Brain microvascular endothelial cell (primary cell): ENCODE results near the gene CFAP65.

ENCODE experiments used
- DNase-seq: peaks from one replicate; pipeline ENCODE4 v3.0.0-alpha.2; 2020
- H3K27ac ChIP-seq: fragments of 250-450 bp; sonication (Bioruptor Pico); 2 replicates; pipeline ENCODE4 v1.5.1; 2020; ENCODE audit warnings: mild to moderate bottlenecking, moderate library complexity
- H3K27me3 ChIP-seq: fragments of 250-450 bp; sonication (Bioruptor Pico); replicated peaks from 2 replicates; pipeline ENCODE4 v1.5.1; 2020; ENCODE audit warnings: mild to moderate bottlenecking
- H3K36me3 ChIP-seq: fragments of 250-450 bp; sonication (Bioruptor Pico); replicated peaks from 2 replicates; pipeline ENCODE4 v1.5.1; 2020; ENCODE audit warnings: mild to moderate bottlenecking
- H3K4me3 ChIP-seq: 2 replicates; pipeline ENCODE4 v1.5.1; 2011; ENCODE audit warnings: low read depth, mild to moderate bottlenecking, control low read depth, low read length, moderate library complexity
- CTCF ChIP-seq: IDR thresholded peaks from 2 replicates; pipeline ENCODE4 v1.5.1; 2011; ENCODE audit warnings: low read depth, mild to moderate bottlenecking, moderate library complexity, low read length, control low read depth, inconsistent platforms; ENCODE audit errors: missing control alignments
- in situ Hi-C: cut with HindIII; loops from 2 replicates; pipeline ENCODE4 v1.10.0; 2017; ENCODE audit warnings: low sequenced_read_pairs, low pct_ligation_motif_present

The CFAP65 gene

DNA sequence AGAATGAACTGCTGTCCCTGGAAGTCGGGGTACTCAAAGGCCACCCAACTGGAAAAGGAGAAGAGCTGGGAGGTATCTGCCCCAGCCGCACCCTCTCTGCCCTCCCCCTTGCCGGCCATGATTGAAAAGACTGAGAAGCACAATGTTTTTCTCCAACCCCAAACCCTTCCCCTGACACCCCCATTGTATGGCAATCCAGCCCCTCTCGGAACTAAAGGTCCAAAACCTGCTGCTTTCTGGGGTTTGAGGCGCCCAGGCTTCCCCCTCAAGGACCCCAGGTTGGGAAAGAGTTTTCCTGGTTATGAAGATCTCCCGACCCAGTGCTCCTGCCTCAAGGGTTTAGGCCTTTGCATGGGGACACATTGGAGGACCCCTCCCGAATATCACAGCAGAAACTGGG, 49.1 kb downstream of the CFAP65 start:
- peaks cover 86% of the 10 kb centered on the region for H3K27me3 ChIP-seq
- no peak overlapping the region for H3K27ac ChIP-seq
- no peak for TF ChIP-seq CTCF
- DNase-seq: no peak
- in situ Hi-C loops: no loop called here
- H3K36me3 ChIP-seq: no peaks in the 10 kb centered on the region
- H3K4me3 ChIP-seq: no peak overlapping the region

DNA sequence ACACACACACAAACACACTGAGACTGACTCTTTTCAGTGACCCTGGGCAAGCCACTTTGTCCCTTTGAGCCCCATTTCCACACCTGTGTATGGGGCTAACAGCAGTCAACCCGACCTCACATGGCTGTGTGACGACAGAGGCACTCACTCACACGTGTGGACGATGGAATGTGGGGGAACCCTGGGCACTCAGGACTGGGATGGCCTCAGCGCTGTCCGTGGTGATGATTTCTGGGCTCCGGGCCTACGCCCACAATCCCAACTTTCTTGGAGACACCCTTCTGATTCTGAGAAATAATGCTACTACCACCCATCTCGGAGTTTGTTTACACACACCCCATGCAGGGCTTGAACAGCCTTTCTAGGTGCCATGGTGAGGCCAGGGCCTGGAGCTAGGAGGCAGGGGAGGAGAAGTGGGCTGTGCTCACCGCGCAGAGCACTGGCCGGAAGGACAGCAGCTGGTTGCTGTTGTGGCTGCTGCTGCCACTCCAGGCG, 49.6 kb downstream of the CFAP65 start:
- DNase-seq: no peak
- Histone ChIP-seq H3K36me3 (no peaks in the 10 kb centered on the region), H3K27me3 (peaks cover 86% of the 10 kb centered on the region), H3K4me3 (no peak overlapping the region), H3K27ac (no peak overlapping the region)
- no peak for TF ChIP-seq CTCF
- in situ Hi-C loops: no loop called here

DNA sequence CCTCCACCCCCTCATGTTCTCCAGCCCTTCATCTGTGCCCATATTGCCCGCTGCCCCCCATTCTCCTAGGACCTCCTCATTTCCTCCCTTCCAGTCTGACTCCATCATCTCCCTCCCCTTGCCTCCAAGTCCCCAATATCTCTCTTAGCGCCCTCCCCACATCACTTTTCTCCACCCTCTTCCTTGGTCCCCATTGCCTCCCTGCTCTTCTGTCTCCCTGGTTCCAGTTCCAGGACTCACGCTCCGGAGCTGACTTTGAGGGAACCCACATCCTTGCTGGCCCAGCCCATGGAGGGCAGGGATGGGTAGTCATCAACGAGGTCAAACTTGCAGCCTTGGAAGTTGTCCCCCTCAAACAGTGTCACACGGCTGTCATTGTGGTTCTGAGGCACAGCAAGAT, 50.7 kb downstream of the CFAP65 start:
- in situ Hi-C loops: no loop called here
- no peak for TF ChIP-seq CTCF
- H3K27me3 ChIP-seq: peaks cover 88% of the 10 kb centered on the region

GRCh38 chr2:218990052-218990451, 51.3 kb downstream of the CFAP65 start:
- no peak overlapping the region for H3K27ac ChIP-seq
- DNase-seq: no peak
- in situ Hi-C loops: no loop called here
- H3K4me3 ChIP-seq: no peak overlapping the region
- H3K36me3 ChIP-seq: no peaks in the 10 kb centered on the region
- peaks cover 86% of the 10 kb centered on the region for H3K27me3 ChIP-seq
- no peak for TF ChIP-seq CTCF

More for the DNA sequence above, 50.7 kb downstream of the CFAP65 start:
- DNase-seq: no peak
- Histone ChIP-seq H3K4me3 (no peak overlapping the region), H3K27ac (no peak overlapping the region), H3K36me3 (no peaks in the 10 kb centered on the region)

DNA sequence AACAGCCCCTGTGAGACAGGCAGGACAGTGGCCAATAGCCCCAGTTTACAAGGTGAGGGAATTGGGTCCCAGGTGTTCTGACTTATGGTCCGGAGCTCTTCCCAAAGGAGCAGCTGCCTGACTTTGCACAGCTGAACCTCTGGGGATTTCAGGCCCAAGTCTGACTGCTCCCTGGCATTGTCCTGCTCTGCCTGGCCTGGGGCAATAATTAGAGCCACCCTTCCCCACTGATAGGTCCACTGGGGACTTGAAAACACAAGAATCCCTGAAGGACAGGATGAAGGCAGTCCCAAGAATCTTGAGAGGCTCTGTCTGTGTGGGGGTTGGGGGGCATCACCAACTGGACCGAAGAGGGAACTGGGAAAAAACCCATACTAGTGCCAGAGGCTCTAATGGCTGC, 52.7 kb downstream of the CFAP65 start:
- in situ Hi-C loops: no loop called here

More for the DNA sequence above, 52.7 kb downstream of the CFAP65 start:
- peaks cover 87% of the 10 kb centered on the region for H3K27me3 ChIP-seq
- no peak overlapping the region for H3K27ac ChIP-seq
- no peak for TF ChIP-seq CTCF
- H3K4me3 ChIP-seq: no peak overlapping the region
- no peaks in the 10 kb centered on the region for H3K36me3 ChIP-seq
- DNase-seq: no peak
